Esophagus squamous epithelium (tissue), 4 donors: ENCODE data around the gene COBLL1.

Experiments
- CTCF ChIP-seq, 6 experiments: fragments of 450-650 bp in 4 of 6; fragments of 200-600 bp in 2 of 6; sonication (generic) in 2 of 6; IDR thresholded peaks; one replicate each; pipeline ENCODE4 v1.5.1; 2016 to 2019; ENCODE audit warnings: antibody characterized with exemption in 6 of 6, mild to moderate bottlenecking in 4 of 6, moderate library complexity in 4 of 6
- POLR2A ChIP-seq, 4 donors: fragments of 450-650 bp; IDR thresholded peaks; one replicate each; pipeline ENCODE4 v1.6.1; 2017; ENCODE audit warnings: antibody characterized with exemption in 4 of 4, mild to moderate bottlenecking in 4 of 4, moderate library complexity in 3 of 4

GRCh38 chr2:164779383-164780057 is 62.1 kb downstream of the COBLL1 start:
- no peak for TF ChIP-seq CTCF (IDR thresholded peaks at IDR 0.05)
- no peak for TF ChIP-seq POLR2A (IDR thresholded peaks at IDR 0.05)
